Bone marrow (tissue), 2 donors: Measurements from ENCODE around the gene PPP1R2B.
"Not testable (repeated sequence)": the region's sequence is repeated elsewhere in the genome, so short reads cannot be mapped to it uniquely, and the experiment has no call there.

Experiments
- DNase-seq, 2 donors: peaks; one replicate each; lab custom pipeline; 2025; lab: John Stamatoyannopoulos, UW

Gene PPP1R2B

DNA sequence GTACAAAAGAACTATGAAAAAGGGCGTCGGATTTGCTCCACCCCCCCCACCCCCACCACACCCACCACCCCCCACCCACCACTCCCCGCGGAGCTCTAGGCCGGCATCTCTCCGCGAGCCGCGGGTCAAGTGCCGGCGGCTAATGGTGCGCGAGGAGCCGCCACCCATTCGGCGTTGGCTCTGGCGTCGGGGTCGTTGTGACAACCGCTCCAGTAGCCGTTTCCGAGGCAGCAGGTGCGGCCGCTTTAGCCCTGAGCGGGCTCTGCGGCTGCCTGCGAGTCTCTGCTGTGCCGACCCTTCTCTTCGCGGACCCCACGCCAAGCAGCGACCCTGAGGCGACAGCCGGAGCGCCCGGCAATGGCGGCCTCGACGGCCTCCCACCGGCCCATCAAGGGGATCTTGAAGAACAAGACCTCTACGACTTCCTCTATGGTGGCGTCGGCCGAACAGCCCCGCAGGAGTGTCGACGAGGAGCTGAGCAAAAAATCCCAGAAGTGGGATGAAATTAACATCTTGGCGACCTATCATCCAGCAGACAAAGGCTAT lies at the start of gene PPP1R2B:
PPP1R2B (plus strand) TSS at position 90 of the 546 bp plus-strand sequence; CDS start at position 358, 268 bp downstream.
- DNase-seq = no peak

DNA sequence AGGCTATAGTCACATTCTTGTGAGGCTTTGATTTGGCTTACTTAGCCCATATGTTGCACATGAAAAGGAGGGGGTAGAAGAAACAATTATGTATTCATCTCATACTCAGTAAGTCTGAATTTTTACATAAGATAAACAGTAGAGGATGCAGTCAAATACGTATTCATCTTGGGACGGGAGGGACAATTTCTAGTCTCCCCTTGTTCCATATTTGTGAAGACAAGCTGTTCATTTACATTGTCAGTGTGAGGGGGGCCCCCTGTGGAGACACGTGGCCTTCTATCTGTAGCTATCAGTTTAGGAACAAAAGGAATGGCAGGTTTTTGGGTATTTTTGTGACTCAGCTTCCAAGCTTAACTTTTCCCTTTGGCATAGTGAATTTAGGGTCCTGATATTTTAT lies 49.2 kb upstream of the PPP1R2B start:
- DNase-seq = no peak

DNA sequence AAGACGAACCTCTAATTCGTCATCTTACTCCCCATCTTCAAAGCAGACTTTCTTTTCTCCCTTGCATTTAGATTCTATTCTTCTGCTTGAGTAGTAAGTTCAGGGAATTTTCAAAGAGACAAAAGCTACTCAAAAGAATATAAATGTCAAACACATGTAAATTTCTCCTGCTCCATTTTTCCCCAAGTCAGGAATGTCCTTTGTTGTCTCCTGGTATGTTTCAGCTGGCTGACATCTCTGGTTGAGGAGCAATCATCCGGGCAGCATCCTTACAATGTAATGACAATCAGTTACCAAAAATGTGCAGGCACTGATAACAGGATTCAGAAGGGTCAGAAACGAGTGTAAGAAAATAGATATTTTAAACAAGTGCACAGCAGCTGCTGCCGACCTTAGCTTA lies 47.6 kb upstream of the PPP1R2B start:
- no peak for DNase-seq

- DNase-seq = no peak
Measured at GRCh38 chr5:156803404-156803803, 46.7 kb upstream of the PPP1R2B start.

GRCh38 chr5:156812959-156813358 lies 37.1 kb upstream of the PPP1R2B start:
- DNase-seq = no peak

GRCh38 chr5:156815988-156816599 lies 34.0 kb upstream of the PPP1R2B start:
- no peak for DNase-seq

- no peak for DNase-seq
Measured at GRCh38 chr5:156819537-156819936, 30.6 kb upstream of the PPP1R2B start.

DNA sequence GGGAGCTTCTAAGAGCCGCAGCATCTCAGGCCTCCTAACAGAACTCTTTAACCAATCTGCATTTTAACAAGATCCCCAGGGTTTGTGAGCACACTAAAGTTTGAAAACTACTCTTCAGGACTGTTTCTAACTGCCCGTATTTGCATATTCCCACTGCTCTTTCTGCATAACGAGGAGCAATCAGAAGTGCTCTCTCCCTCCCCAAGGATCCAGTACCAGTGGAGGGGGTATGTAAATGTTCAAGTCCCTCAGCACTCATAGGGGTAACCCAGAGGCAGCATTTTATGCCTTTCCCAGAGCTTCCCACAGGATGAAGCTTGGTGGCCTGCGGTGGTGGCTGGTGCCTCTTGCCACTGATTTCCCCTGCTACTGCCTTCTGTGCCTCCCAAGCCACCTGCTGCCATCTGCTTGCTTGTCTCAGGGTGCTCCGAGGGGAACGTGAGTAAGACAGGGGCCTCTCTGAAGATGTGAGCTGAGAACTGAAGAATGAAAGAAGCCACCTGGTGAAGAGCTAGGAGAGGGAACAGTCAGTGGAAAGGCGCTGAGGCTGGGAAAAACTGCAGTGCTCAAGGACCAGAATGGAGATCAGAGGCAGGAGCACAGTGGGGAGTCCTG lies 30.0 kb upstream of the PPP1R2B start:
- DNase-seq = no peak

DNA sequence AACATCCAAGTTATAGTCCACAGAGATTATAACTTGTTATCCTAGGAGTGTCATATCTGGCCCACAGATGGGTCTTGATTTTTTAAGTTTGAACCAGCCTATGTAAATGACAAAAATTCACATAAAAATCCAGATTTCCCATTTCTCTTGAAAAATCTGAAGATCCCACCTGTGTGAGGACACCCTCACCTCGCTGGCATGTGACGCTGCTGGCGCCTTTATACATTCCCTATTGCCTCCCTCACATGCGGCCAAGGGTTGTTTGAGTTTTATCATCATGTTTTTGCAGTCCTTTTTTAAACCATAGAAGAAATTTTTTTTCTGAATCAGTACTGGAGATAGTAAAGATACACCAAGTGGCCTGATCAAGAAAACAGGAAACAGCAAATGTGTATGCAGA lies 25.9 kb upstream of the PPP1R2B start:
- DNase-seq = no peak

DNA sequence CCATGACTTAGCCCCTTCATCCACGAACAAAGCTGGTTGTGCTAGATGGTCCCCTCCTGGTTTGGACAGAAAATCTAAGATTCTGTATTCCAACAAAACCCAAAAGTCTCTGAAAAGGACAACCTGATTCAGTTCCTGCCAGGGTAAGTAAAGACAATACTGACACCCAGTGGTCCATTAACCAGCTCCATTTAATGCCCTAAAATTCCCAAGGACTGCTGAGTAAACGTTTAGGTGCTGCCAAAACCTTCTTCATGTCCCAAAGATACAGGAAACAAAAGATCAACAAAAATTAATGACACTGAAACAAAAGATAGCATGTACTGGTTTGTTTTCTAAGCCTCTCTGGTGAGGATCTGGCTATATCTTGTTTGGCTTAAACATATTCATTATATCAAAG lies 25.3 kb upstream of the PPP1R2B start:
- DNase-seq = no peak

DNA sequence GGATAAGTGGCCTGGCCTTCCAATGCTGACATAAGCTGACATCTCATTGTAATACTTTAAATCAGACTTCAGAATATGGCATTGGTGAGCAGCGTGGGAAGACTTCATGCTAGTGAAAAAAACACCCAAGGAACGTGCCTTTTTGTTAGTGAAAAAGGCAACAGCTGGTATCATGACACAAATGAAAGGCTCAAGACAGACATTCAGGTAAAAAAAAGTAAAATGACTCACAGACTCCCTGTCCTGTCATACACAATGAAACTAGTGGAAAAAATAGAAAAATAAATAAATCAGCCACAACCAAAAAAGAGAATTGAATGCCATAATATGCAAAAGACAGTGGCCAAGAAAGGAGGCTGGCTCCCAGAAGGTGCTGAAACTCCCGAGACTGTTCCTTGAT lies 24.4 kb upstream of the PPP1R2B start:
- no peak for DNase-seq

- DNase-seq = no peak
Measured at GRCh38 chr5:156826150-156826549, 23.9 kb upstream of the PPP1R2B start.

GRCh38 chr5:156834916-156835315 lies 15.2 kb upstream of the PPP1R2B start:
- no peak for DNase-seq

DNA sequence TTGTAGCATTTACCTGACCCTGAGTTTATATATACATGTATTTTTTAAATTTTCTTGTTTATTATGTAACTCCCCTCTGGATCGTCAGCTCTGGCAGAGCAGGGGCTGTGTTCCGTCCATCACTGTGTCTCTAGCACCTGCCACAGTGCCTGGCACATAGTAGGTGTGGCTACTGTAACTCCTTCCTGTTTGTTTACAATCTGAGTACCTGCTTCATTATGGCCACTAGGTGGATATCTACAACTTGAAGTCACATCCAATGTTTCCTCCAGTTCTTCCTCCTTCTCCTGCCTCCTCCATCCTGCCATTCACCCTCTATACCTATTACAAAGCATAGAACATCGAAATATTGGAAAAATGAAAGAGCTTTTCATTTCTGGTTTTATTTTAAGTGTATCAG lies 14.2 kb upstream of the PPP1R2B start:
- DNase-seq = no peak

DNA sequence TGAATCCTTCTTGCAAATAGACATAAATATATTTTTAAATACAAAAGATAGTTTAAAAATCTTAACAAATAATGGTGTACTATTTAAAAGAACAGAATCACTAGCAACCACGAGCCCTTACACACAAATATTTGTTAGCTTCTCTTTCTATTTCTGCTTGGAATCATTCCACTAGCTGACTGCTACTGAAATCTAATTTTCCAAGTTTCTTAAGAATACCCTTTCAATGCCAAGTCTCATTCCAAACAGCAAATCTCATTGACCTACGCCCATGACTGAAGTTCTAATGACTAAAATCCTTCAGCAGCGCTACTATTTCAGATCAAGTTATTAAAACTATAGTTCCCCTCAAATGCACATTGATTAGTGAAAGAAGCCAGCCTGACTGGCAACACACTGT lies 13.2 kb upstream of the PPP1R2B start:
- DNase-seq = no peak

- DNase-seq = no peak
Measured at GRCh38 chr5:156838961-156839360, 11.1 kb upstream of the PPP1R2B start.

DNA sequence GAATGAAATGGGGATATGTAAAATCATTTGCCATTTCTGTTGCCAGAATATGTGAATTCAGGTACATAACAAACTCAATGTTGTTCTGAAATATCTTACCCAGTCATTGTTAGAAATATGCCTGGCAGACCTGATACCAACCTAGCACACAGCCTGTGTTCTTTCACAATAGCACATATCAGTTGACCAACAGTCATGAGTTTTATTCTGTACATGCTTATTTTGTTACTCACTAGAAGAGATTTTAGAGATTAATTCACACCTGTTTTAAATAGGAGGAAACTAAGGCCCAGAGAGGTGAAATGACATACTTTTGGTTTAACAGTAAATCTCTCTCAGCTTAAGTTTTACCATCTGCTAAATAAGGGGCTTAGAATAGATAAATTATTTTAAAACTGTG lies 8.4 kb upstream of the PPP1R2B start:
- DNase-seq = no peak

DNA sequence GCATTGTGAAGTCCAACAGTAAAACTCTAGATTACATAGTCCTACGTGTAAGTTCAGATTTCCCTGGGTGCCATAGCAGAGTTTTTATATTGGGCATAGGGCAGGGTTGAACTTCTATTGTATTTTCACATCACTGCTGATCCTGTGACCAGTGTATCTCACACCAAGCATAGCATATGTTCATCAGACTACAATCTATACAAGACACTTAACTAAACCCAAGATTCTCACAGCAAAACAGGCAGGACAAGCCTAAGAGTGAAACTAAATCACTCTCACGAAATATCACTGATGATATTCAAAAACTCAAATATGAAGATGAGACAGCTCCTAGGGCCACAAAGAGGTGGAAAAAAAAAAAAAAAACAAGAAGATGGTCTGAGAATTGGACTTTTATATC lies 3.2 kb upstream of the PPP1R2B start:
- DNase-seq = no peak

GRCh38 chr5:156848447-156848846 lies 1.6 kb upstream of the PPP1R2B start:
- not testable (repeated sequence) for DNase-seq

DNA sequence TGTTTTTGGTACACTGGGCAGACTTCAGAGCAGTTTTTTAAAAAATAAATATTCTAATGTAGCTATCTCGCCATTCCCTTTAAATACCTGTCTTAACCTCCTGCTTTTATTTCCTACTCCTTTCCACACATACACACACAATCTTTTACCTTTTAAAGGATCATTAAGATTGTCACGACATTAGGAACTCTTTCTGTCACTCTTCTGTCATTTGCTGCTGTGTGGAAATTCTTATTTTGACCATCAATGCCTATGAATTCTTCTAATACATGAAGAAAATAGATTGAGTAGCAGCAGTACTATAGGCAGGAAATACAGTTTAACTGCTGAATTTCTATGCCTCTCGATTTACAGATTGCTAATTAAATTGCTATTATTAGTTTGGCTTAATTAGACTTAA lies 1.8 kb downstream of the PPP1R2B start:
- no peak for DNase-seq

DNA sequence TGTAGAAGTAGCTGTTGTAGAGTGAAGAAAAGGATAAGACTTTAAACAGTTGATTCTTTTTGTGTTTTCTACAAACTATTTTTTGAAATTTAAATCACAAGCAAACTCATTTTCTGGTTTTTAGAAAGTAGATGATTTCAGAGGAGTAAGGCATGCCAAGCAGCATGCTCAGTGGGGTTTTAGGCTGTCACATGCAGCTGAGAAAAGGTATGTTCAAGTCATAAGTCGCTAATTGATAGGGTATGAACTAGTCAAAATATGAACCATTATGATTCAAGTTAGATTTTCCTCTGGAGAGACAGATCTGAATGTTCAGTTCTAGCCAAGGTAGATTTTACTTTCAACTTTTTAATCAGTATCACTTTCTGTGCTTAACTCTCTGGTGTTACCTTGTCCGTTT lies 3.0 kb downstream of the PPP1R2B start:
- DNase-seq = not testable (repeated sequence)

- DNase-seq = no peak
Measured at GRCh38 chr5:156865427-156865826, 15.3 kb downstream of the PPP1R2B start.

DNA sequence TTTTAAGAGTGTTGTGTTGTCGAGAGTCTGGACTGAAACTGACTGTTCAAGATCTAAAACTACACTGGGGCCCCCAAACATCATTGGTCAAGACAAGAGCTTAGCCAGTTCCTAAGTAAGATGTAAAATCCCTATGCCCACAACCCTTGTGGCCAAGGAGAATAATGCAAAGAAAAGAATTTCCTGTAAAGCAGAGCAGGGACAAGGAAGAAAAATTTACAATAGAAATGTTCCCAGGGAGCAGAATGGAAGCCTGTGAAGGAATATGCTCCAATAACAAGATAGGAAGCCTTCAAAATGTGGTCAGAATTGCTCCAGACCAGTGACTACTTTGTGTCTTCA lies 20.4 kb downstream of the PPP1R2B start:
- no peak for DNase-seq

DNA sequence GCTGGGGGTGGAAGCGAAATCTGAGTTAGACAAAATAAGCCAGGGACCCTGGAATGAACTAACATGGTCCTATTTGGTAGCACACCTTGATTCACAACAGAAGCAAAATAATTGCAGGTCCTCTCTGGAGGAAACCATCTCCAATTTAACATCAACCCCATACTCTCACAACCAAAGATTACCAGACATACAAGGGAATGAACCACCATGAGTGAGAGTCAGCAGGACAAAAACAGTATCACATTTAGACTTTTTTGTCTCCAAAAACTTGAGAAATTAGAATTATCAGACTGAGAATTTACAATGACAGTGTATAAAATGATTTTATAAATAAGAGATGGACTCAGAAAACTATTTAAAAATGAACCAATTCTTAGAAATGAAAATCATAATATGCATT lies 21.1 kb downstream of the PPP1R2B start:
- DNase-seq = no peak
